Left forelimb (tissue), 1 donor: ENCODE measurements around the gene RNGTT.
"Not testable (repeated sequence)": the region's sequence is repeated elsewhere in the genome, so short reads cannot be mapped to it uniquely, and the experiment has no call there.

ENCODE experiments used
- DNase-seq: peaks from one replicate; pipeline ENCODE4 v3.0.0-alpha.2; 2018; ENCODE audit warnings: low spot score

Gene RNGTT

GRCh38 chr6:88808381-88808780 is 155.0 kb downstream of the RNGTT start:
- DNase-seq = no peak

GRCh38 chr6:88807622-88808021 is 155.8 kb downstream of the RNGTT start:
- no peak for DNase-seq

- no peak for DNase-seq
Measured at GRCh38 chr6:88806728-88807127, 156.7 kb downstream of the RNGTT start.

- no peak for DNase-seq
Measured at GRCh38 chr6:88804701-88805100, 158.7 kb downstream of the RNGTT start.

- DNase-seq = no peak
Measured at GRCh38 chr6:88785478-88785877, 177.9 kb downstream of the RNGTT start.

GRCh38 chr6:88780714-88781389 is 182.6 kb downstream of the RNGTT start:
- DNase-seq = no peak

- DNase-seq = no peak
Measured at GRCh38 chr6:88775866-88776571, 187.4 kb downstream of the RNGTT start.

GRCh38 chr6:88768114-88768513 is 195.3 kb downstream of the RNGTT start:
- not testable (repeated sequence) for DNase-seq

- DNase-seq = no peak
Measured at GRCh38 chr6:88764081-88764480, 199.3 kb downstream of the RNGTT start.

GRCh38 chr6:88763160-88763559 is 200.3 kb downstream of the RNGTT start:
- DNase-seq = no peak

- DNase-seq = no peak
Measured at GRCh38 chr6:88761237-88762031, 202.0 kb downstream of the RNGTT start.

- no peak for DNase-seq
Measured at GRCh38 chr6:88760091-88760490, 203.3 kb downstream of the RNGTT start.

GRCh38 chr6:88750936-88751335 is 212.5 kb downstream of the RNGTT start:
- DNase-seq = no peak

GRCh38 chr6:88749849-88750248 is 213.6 kb downstream of the RNGTT start:
- no peak for DNase-seq

GRCh38 chr6:88748141-88748540 is 215.3 kb downstream of the RNGTT start:
- DNase-seq = no peak

- no peak for DNase-seq
Measured at GRCh38 chr6:88741939-88742338, 221.5 kb downstream of the RNGTT start.

- no peak for DNase-seq
Measured at GRCh38 chr6:88741071-88741470, 222.3 kb downstream of the RNGTT start.

- no peak for DNase-seq
Measured at GRCh38 chr6:88734544-88734943, 228.9 kb downstream of the RNGTT start.

- no peak for DNase-seq
Measured at GRCh38 chr6:88730611-88731011, 232.8 kb downstream of the RNGTT start.

GRCh38 chr6:88728756-88729155 is 234.7 kb downstream of the RNGTT start:
- no peak for DNase-seq

GRCh38 chr6:88726409-88726808 is 237.0 kb downstream of the RNGTT start:
- not testable (repeated sequence) for DNase-seq

GRCh38 chr6:88725111-88725975 is 238.1 kb downstream of the RNGTT start:
- no peak for DNase-seq
